ENCODE results near the gene GALNT16. TPM values are rescaled to one million over a fixed set of nuclear protein-coding genes. Genes with fewer than 3 reads are reported as not detected.

GALNT16 gene
- total and polyA plus RNA-seq, 2 donors (not counting 1 experiment from before 2014, with no cell fraction given), result 0.09 to 3.4 TPM

- CTCF ChIA-PET, result interaction anchor here (1.2 kb wide), 1 partner anchor 10 kb away, joined by 4 read pairs; no protein-coding TSS in a partner anchor
These were observed 84.2 kb downstream of the GALNT16 start for GRCh38 chr14:69344171-69344570.

GRCh38 chr14:69345402-69345801 lies 85.4 kb downstream of the GALNT16 start:
- POLR2A ChIA-PET, result interaction anchor here (0.7 kb wide), 2 partner anchors 9 to 1219 kb away, joined by 3 to 5 read pairs; no protein-coding TSS in a partner anchor
- no peak overlapping the region for H3K4me3 Mint-ChIP-seq
- no peak for ATAC-seq (ENCODE audit: low read depth)
- WGBS (ENCODE audit: insufficient coverage), result 20% methylated on average over 2 of the region's 4 CpGs
- no peak overlapping the region for H3K27ac Mint-ChIP-seq
- H3K27me3 Mint-ChIP-seq, result peaks cover 14% of the 10 kb centered on the region
- TF ChIP-seq, protein P1, sequence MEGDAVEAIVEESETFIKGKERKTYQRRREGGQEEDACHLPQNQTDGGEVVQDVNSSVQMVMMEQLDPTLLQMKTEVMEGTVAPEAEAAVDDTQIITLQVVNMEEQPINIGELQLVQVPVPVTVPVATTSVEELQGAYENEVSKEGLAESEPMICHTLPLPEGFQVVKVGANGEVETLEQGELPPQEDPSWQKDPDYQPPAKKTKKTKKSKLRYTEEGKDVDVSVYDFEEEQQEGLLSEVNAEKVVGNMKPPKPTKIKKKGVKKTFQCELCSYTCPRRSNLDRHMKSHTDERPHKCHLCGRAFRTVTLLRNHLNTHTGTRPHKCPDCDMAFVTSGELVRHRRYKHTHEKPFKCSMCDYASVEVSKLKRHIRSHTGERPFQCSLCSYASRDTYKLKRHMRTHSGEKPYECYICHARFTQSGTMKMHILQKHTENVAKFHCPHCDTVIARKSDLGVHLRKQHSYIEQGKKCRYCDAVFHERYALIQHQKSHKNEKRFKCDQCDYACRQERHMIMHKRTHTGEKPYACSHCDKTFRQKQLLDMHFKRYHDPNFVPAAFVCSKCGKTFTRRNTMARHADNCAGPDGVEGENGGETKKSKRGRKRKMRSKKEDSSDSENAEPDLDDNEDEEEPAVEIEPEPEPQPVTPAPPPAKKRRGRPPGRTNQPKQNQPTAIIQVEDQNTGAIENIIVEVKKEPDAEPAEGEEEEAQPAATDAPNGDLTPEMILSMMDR (IDR thresholded peaks at IDR 0.05), result no peak
- no peak for TF ChIP-seq EZH2 (IDR thresholded peaks at IDR 0.05; ENCODE audit: borderline replicate concordance, insufficient read depth, low read depth, low read length, poor library complexity, severe bottlenecking)
- Histone ChIP-seq H3K4me1 (ENCODE audit: control insufficient read depth in 2 of 2, insufficient read depth in 2 of 2, low read length in 2 of 2) (no peaks in the 10 kb centered on the region), H3K27me3 (replicated peaks in 1 of 4; ENCODE audit: control extremely low read depth in 1 of 4, control insufficient read depth in 3 of 4, insufficient read depth in 4 of 4, low read length in 3 of 4) (no peaks in the 10 kb centered on the region), H3K4me2 (replicated peaks; ENCODE audit: low read depth, low read length, poor library complexity, severe bottlenecking) (no peak overlapping the region), H3K9ac (ENCODE audit: low read length) (no peak overlapping the region), H2AFZ (ENCODE audit: insufficient read depth, low read depth, low read length, poor library complexity, severe bottlenecking) (no peak overlapping the region), H3K9me3 (ENCODE audit: control extremely low read depth in 1 of 3, control insufficient read depth in 2 of 3, insufficient read depth in 1 of 3, low read length in 2 of 3) (peaks cover 0 to 3% (median 0%) of the 10 kb centered on the region in 3 donors), H3K79me2 (ENCODE audit: control insufficient read depth, insufficient read depth, low read length) (no peaks in the 10 kb centered on the region), H3K4me3 (ENCODE audit: control extremely low read depth in 1 of 5, extremely low read depth in 1 of 5, insufficient read depth in 1 of 5, low read depth in 2 of 5, low read length in 4 of 5) (no peak overlapping the region), H3K36me3 (replicated peaks in 1 of 2; ENCODE audit: control extremely low read depth in 1 of 2, control insufficient read depth in 1 of 2, extremely low read depth in 1 of 2, insufficient read depth in 2 of 2, low read length in 1 of 2) (no peaks in the 10 kb centered on the region), H3K27ac (ENCODE audit: low read length in 2 of 2) (no peak overlapping the region), H4K20me1 (ENCODE audit: control insufficient read depth, insufficient read depth, low read length, poor library complexity, severe bottlenecking) (no peaks in the 10 kb centered on the region)
- CTCF ChIA-PET, result interaction anchor here (1.2 kb wide), 1 partner anchor 9 kb away, joined by 4 read pairs; no protein-coding TSS in a partner anchor
- H3K4me1 Mint-ChIP-seq, result no peaks in the 10 kb centered on the region
- intact Hi-C loops (cut with micrococcal nuclease), result no loop called here
- DNase-seq, result no peak
- H3K9me3 Mint-ChIP-seq (ENCODE audit: insufficient read depth), result no peaks in the 10 kb centered on the region

More at GRCh38 chr14:69344171-69344570, 84.2 kb downstream of the GALNT16 start:
- Mint-ChIP-seq H3K27ac (no peak overlapping the region), H3K27me3 (peaks cover 19% of the 10 kb centered on the region), H3K9me3 (ENCODE audit: insufficient read depth) (no peaks in the 10 kb centered on the region), H3K4me1 (no peaks in the 10 kb centered on the region), H3K4me3 (no peak overlapping the region)
- no peak overlapping the region for H2AFZ ChIP-seq (ENCODE audit: insufficient read depth, low read depth, low read length, poor library complexity, severe bottlenecking)
- POLR2A ChIA-PET, result no interaction called here
- H3K4me3 ChIP-seq (ENCODE audit: control extremely low read depth in 1 of 5, extremely low read depth in 1 of 5, insufficient read depth in 1 of 5, low read depth in 2 of 5, low read length in 4 of 5), result no peak overlapping the region
- 82% methylated on average over 1 of the region's 3 CpGs for whole genome bisulfite sequencing (ENCODE audit: insufficient coverage)
- no peak overlapping the region for H3K4me2 ChIP-seq (replicated peaks; ENCODE audit: low read depth, low read length, poor library complexity, severe bottlenecking)
- H3K79me2 ChIP-seq (ENCODE audit: control insufficient read depth, insufficient read depth, low read length), result no peaks in the 10 kb centered on the region
- no peak for TF ChIP-seq EZH2 (IDR thresholded peaks at IDR 0.05; ENCODE audit: borderline replicate concordance, insufficient read depth, low read depth, low read length, poor library complexity, severe bottlenecking)
- TF ChIP-seq, protein P1 (IDR thresholded peaks at IDR 0.05), result no peak
- peaks cover 0 to 3% (median 0%) of the 10 kb centered on the region in 3 donors for H3K9me3 ChIP-seq (ENCODE audit: control extremely low read depth in 1 of 3, control insufficient read depth in 2 of 3, insufficient read depth in 1 of 3, low read length in 2 of 3)
- H4K20me1 ChIP-seq (ENCODE audit: control insufficient read depth, insufficient read depth, low read length, poor library complexity, severe bottlenecking), result no peaks in the 10 kb centered on the region
- no peak overlapping the region for H3K9ac ChIP-seq (ENCODE audit: low read length)
- no peaks in the 10 kb centered on the region for H3K27me3 ChIP-seq (replicated peaks in 1 of 4; ENCODE audit: control extremely low read depth in 1 of 4, control insufficient read depth in 3 of 4, insufficient read depth in 4 of 4, low read length in 3 of 4)
- no peaks in the 10 kb centered on the region for H3K36me3 ChIP-seq (replicated peaks in 1 of 2; ENCODE audit: control extremely low read depth in 1 of 2, control insufficient read depth in 1 of 2, extremely low read depth in 1 of 2, insufficient read depth in 2 of 2, low read length in 1 of 2)
- H3K27ac ChIP-seq (ENCODE audit: low read length in 2 of 2), result no peak overlapping the region
- H3K4me1 ChIP-seq (ENCODE audit: control insufficient read depth in 2 of 2, insufficient read depth in 2 of 2, low read length in 2 of 2), result no peaks in the 10 kb centered on the region
- intact Hi-C loops (cut with micrococcal nuclease), result no loop called here
- ATAC-seq (ENCODE audit: low read depth) (no peak), DNase-seq (no peak)
